ENCODE measurements around the gene BACE2. TPM values are rescaled to one million over a fixed set of nuclear protein-coding genes. Genes with fewer than 3 reads are reported as not detected.

Gene BACE2
- total and polyA plus RNA-seq, 2 of the 13 experiments (the other 11 are each of a cell fraction or from before 2014, with no cell fraction given), result 0.07 to 0.11 TPM

GRCh38 chr21:41322496-41323382 lies 154.8 kb downstream of the BACE2 start (continued):
- TF ChIP-seq DZIP1 (CRISPR knock-in tag; IDR thresholded peaks at IDR 0.05) (no peak), ZNF414 (CRISPR knock-in tag; IDR thresholded peaks at IDR 0.05) (0 out of 2 replicates have a peak, but pooled peaks have one; percentile 50), TFE3 (CRISPR knock-in tag; IDR thresholded peaks at IDR 0.05) (0 out of 2 replicates have a peak, but pooled peaks have one; percentile 78), MED8 (CRISPR knock-in tag; IDR thresholded peaks at IDR 0.05; ENCODE audit: insufficient replicate concordance) (peak; percentile 85), PCBP1 (IDR thresholded peaks at IDR 0.05; ENCODE audit: borderline replicate concordance, low read depth, low read length) (no peak), ZNF549 (CRISPR knock-in tag; IDR thresholded peaks at IDR 0.05) (no peak), ZNF546 (CRISPR knock-in tag; conservative IDR thresholded peaks at IDR 0.05) (no peak; the same call in 1 of the 2 replicates), MLLT10 (CRISPR knock-in tag; IDR thresholded peaks at IDR 0.05) (no peak), SMARCE1 (IDR thresholded peaks at IDR 0.05; ENCODE audit: borderline replicate concordance) (no peak), STAT6 (CRISPR knock-in tag; IDR thresholded peaks at IDR 0.05; ENCODE audit: borderline replicate concordance) (no peak; the same call in 1 of the 2 replicates), TFAP4 (IDR thresholded peaks at IDR 0.05; ENCODE audit: borderline replicate concordance, low read depth) (no peak; the same call in 1 of the 2 replicates), HHEX (CRISPR knock-in tag; IDR thresholded peaks at IDR 0.05) (peak; percentile 82), ZNF44 (CRISPR knock-in tag; IDR thresholded peaks at IDR 0.05) (no peak), ELF4 (CRISPR knock-in tag; IDR thresholded peaks at IDR 0.05; ENCODE audit: borderline replicate concordance) (no peak), CHCHD3 (CRISPR knock-in tag; IDR thresholded peaks at IDR 0.05) (no peak)
